Tibial artery (tissue), 4 donors: Measurements from ENCODE around the gene SAPCD2.

Experiments used
- DNase-seq, 2 donors: peaks; one replicate each; pipeline ENCODE4 v3.0.0-alpha.2; 2019
- H3K27ac ChIP-seq, 2 donors: fragments of 200-600 bp; sonication (generic) in 1 of 2; 1 replicate in 1 of 2; 2 replicates in 1 of 2; pipeline ENCODE4 v1.5.1; 2018 to 2019; ENCODE audit warnings: mild to moderate bottlenecking in 1 of 2
- H3K27me3 ChIP-seq, 2 donors: fragments of 200-600 bp; sonication (generic) in 1 of 2; one replicate each; pipeline versions ENCODE4 v1.5.1 to v1.6.0; 2016 to 2019
- H3K36me3 ChIP-seq, 3 donors: fragments of 200-600 bp; sonication (generic) in 2 of 3; one replicate each; pipeline ENCODE4 v1.5.1; 2016 to 2019; ENCODE audit warnings: mild to moderate bottlenecking in 2 of 3
- H3K4me1 ChIP-seq, 4 donors: fragments of 200-600 bp; sonication (generic) in 2 of 4; 1 replicate in 3 of 4; 2 replicates in 1 of 4; pipeline ENCODE4 v1.5.1; 2016 to 2019
- H3K4me3 ChIP-seq, 2 donors: fragments of 200-600 bp; sonication (generic) in 1 of 2; 1 replicate in 1 of 2; 2 replicates in 1 of 2; pipeline ENCODE4 v1.5.1; 2018 to 2019; ENCODE audit warnings: mild to moderate bottlenecking in 2 of 2
- H3K9me3 ChIP-seq, 3 donors: fragments of 200-600 bp; sonication (generic) in 1 of 3; one replicate each; pipeline ENCODE4 v1.5.1; 2016 to 2019
- CTCF ChIP-seq, 2 experiments: fragments of 200-600 bp in 1 of 2; fragments of 450-650 bp in 1 of 2; IDR thresholded peaks; one replicate each; pipeline ENCODE4 v1.5.1; 2017 to 2019; ENCODE audit warnings: antibody characterized with exemption in 2 of 2, mild to moderate bottlenecking in 1 of 2, moderate library complexity in 1 of 2
- intact Hi-C: fragments of 100-400 bp; cut with DNase I; formaldehyde crosslinking; loops from one replicate; pipeline ENCODE4 v1.15.0; 2023; ENCODE audit warnings: low total_unique reads

Gene SAPCD2

GRCh38 chr9:137014166-137014565 lies 56.2 kb downstream of the SAPCD2 start:
- intact Hi-C loops, result no loop called here
- no peak for DNase-seq
- H3K36me3 ChIP-seq, result peaks cover 31 to 97% (median 85%) of the 10 kb centered on the region in 3 donors

GRCh38 chr9:137013571-137013940 lies 56.8 kb downstream of the SAPCD2 start:
- peaks cover 31 to 97% (median 89%) of the 10 kb centered on the region in 3 donors for H3K36me3 ChIP-seq
- H3K27me3 ChIP-seq, result no peaks in the 10 kb centered on the region
- no peak overlapping the region for H3K4me3 ChIP-seq
- no peak for DNase-seq
- no peaks in the 10 kb centered on the region for H3K9me3 ChIP-seq
- H3K4me1 ChIP-seq, result no peaks in the 10 kb centered on the region
- intact Hi-C loops, result no loop called here
- H3K27ac ChIP-seq, result no peak overlapping the region
- no peak for TF ChIP-seq CTCF (IDR thresholded peaks at IDR 0.05)

More at GRCh38 chr9:137014166-137014565, 56.2 kb downstream of the SAPCD2 start:
- H3K4me3 ChIP-seq, result no peak overlapping the region
- H3K27ac ChIP-seq, result no peak overlapping the region
- TF ChIP-seq CTCF (IDR thresholded peaks at IDR 0.05), result no peak
- H3K9me3 ChIP-seq, result no peaks in the 10 kb centered on the region
- no peaks in the 10 kb centered on the region for H3K4me1 ChIP-seq
- no peaks in the 10 kb centered on the region for H3K27me3 ChIP-seq

GRCh38 chr9:137012694-137013570 lies 57.4 kb downstream of the SAPCD2 start:
- Histone ChIP-seq H3K4me1 (no peaks in the 10 kb centered on the region), H3K27ac (no peak overlapping the region), H3K9me3 (no peaks in the 10 kb centered on the region), H3K27me3 (no peaks in the 10 kb centered on the region), H3K4me3 (no peak overlapping the region), H3K36me3 (peaks cover 30 to 100% (median 92%) of the 10 kb centered on the region in 3 donors)
- no peak for DNase-seq
- intact Hi-C loops, result no loop called here
- no peak for TF ChIP-seq CTCF (IDR thresholded peaks at IDR 0.05)
